AG04450 (cell line): ENCODE measurements around the gene GRK3. TPM values are rescaled to one million over a fixed set of nuclear protein-coding genes. Genes with fewer than 3 reads are reported as not detected.

Experiments used
- CTCF ChIA-PET: fragments of 300-600, 350-600 bp; formaldehyde crosslinking; extraction: SDS; loops from one replicate; lab custom pipeline; 2022; ENCODE audit warnings: antibody characterized with exemption, inconsistent platforms; lab: Charles Lee
- POLR2A ChIA-PET: fragments of 350-600 bp; formaldehyde crosslinking; extraction: SDS; loops from one replicate; lab custom pipeline; 2021; ENCODE audit warnings: antibody characterized with exemption, inconsistent platforms; lab: Yijun Ruan, JAX
- DNase-seq: peaks from one replicate; pipeline ENCODE4 v3.0.0-alpha.2; 2011; ENCODE audit warnings: low read depth, low spot score
- H3K27ac ChIP-seq: one replicate; pipeline ENCODE4 v1.5.1; 2012; ENCODE audit warnings: low read depth, low read length, control low read depth
- H3K27me3 ChIP-seq: one replicate; pipeline ENCODE4 v1.6.0; 2012; ENCODE audit warnings: low read length; ENCODE audit not compliant: control insufficient read depth, insufficient read depth
- H3K4me3 ChIP-seq: 2 replicates; pipeline ENCODE4 v1.5.1; 2011; ENCODE audit warnings: mild to moderate bottlenecking, low read depth, low read length, control low read depth
- H3K9me3 ChIP-seq: 2 replicates; pipeline ENCODE4 v1.5.1; 2012; ENCODE audit warnings: low read length; ENCODE audit not compliant: control insufficient read depth, insufficient read depth
- CTCF ChIP-seq: IDR thresholded peaks from 2 replicates; pipeline ENCODE4 v1.5.1; 2011; ENCODE audit warnings: low read depth, low read length, control low read depth, inconsistent platforms
- polyA plus RNA-seq: library from polyadenylated mRNA; depleted of rRNA; stranded (reverse); fragments of >200 nt; gene quantifications from 2 replicates; pipeline ENCODE4 v1.2.3, GENCODE V29; 2011

GRK3 gene
- polyA plus RNA-seq, 1 experiment = 0.72 TPM

GRCh38 chr22:25673713-25674112 is 109.2 kb downstream of the GRK3 start:
- Histone ChIP-seq H3K27me3 (no peaks in the 10 kb centered on the region), H3K9me3 (no peaks in the 10 kb centered on the region; the same call in 1 of the 2 replicates), H3K27ac (no peak overlapping the region), H3K4me3 (no peak overlapping the region)
- no peak for DNase-seq
- CTCF ChIA-PET = interaction anchor here (1.0 kb wide), 1 partner anchor 99 kb away, joined by 4 read pairs; no protein-coding TSS in a partner anchor
- no peak for TF ChIP-seq CTCF
- POLR2A ChIA-PET = no interaction called here

- no peak for DNase-seq
- POLR2A ChIA-PET = no interaction called here
- no peak for TF ChIP-seq CTCF
- Histone ChIP-seq H3K27me3 (no peaks in the 10 kb centered on the region), H3K4me3 (no peak overlapping the region), H3K27ac (no peak overlapping the region), H3K9me3 (no peaks in the 10 kb centered on the region)
- CTCF ChIA-PET = no interaction called here
Observed at GRCh38 chr22:25677631-25678030, 113.2 kb downstream of the GRK3 start.

- no peak overlapping the region for H3K4me3 ChIP-seq
- POLR2A ChIA-PET = no interaction called here
- no peaks in the 10 kb centered on the region for H3K27me3 ChIP-seq
- no peaks in the 10 kb centered on the region for H3K9me3 ChIP-seq
- TF ChIP-seq CTCF = no peak
- no peak for DNase-seq
- CTCF ChIA-PET = no interaction called here
- no peak overlapping the region for H3K27ac ChIP-seq
Observed at GRCh38 chr22:25680051-25680450, 115.6 kb downstream of the GRK3 start.

- DNase-seq = no peak
- no peak overlapping the region for H3K4me3 ChIP-seq
- ChIA-PET POLR2A (no interaction called here), CTCF (no interaction called here)
- no peak overlapping the region for H3K27ac ChIP-seq
- no peaks in the 10 kb centered on the region for H3K9me3 ChIP-seq
- no peaks in the 10 kb centered on the region for H3K27me3 ChIP-seq
- no peak for TF ChIP-seq CTCF
Observed at GRCh38 chr22:25680956-25681355, 116.5 kb downstream of the GRK3 start.

GRCh38 chr22:25682109-25682508 is 117.6 kb downstream of the GRK3 start:
- H3K9me3 ChIP-seq = no peaks in the 10 kb centered on the region
- CTCF ChIA-PET = no interaction called here
- TF ChIP-seq CTCF = no peak
- H3K27me3 ChIP-seq = no peaks in the 10 kb centered on the region
- H3K4me3 ChIP-seq = no peak overlapping the region
- no peak overlapping the region for H3K27ac ChIP-seq
- no peak for DNase-seq
- POLR2A ChIA-PET = no interaction called here
